GM20000 (cell line): ENCODE measurements around the gene OR10A6.
A peak's percentile ranks its signal among the peaks of the same experiment; 100 is the strongest.

Experiments used
- DNase-seq: peaks from one replicate; pipeline ENCODE4 v3.0.0; 2012; ENCODE audit warnings: low spot score
- TF ChIP-seq, protein P1 (sequence below): IDR thresholded peaks from 2 replicates; pipeline ENCODE4 v1.5.1; 2012; ENCODE audit warnings: mild to moderate bottlenecking, control low read depth; ENCODE audit errors: extremely low read depth, missing control alignments

Gene OR10A6

GRCh38 chr11:7893796-7894195 is 37.3 kb downstream of the OR10A6 start:
- DNase-seq = no peak
- TF ChIP-seq, protein P1, sequence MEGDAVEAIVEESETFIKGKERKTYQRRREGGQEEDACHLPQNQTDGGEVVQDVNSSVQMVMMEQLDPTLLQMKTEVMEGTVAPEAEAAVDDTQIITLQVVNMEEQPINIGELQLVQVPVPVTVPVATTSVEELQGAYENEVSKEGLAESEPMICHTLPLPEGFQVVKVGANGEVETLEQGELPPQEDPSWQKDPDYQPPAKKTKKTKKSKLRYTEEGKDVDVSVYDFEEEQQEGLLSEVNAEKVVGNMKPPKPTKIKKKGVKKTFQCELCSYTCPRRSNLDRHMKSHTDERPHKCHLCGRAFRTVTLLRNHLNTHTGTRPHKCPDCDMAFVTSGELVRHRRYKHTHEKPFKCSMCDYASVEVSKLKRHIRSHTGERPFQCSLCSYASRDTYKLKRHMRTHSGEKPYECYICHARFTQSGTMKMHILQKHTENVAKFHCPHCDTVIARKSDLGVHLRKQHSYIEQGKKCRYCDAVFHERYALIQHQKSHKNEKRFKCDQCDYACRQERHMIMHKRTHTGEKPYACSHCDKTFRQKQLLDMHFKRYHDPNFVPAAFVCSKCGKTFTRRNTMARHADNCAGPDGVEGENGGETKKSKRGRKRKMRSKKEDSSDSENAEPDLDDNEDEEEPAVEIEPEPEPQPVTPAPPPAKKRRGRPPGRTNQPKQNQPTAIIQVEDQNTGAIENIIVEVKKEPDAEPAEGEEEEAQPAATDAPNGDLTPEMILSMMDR = no peak

DNA sequence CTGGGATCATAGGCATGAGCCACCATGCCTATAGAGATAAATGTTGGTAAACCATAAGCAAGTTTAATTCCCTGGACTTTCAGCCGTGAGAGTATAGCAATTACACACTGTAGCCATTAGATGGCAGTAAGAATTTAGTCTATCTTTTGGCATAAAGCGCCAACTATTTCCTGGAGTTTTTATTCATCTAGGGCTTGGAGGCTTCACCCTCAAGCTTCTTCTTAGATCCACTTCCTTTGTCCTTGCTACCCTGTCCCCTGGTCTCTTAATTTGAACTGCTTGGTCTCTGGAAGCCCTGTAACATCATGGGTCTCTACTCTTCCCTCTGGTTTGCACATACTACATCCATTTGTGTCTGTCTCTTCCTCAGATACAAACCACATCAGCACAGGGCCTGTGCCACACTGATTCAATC is 38.2 kb downstream of the OR10A6 start:
- TF ChIP-seq, protein P1 = peak; percentile 68
- DNase-seq = peak; percentile 65

DNA sequence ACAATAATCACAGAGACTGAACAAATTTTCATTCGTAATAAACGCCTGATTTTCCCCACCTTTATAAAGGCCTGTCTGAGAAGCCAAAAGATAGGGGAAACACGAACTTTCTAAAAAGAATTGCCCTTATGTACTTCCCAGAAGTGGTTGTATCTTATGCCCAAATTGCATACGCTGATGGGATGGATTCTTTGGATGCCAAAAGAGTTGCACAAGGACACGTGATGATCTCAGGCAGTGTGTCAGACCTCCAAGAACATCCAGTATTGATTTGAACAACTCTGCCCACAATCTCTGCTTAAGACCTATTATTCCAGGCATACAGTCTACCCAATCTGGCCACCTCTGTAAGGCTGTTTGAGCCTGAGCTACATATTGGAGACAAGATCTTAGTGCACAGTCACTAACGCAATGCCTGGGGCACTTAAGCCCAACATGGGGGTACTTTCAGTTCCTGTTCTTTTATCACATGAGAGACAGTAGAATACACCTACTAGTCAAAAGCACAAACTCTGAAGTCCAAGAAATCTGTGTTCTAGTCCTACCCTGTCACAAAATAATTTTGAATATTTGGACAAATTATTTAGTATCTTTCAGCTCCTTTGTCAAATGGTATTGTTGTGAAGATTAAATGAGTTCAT is 38.9 kb downstream of the OR10A6 start:
- TF ChIP-seq, protein P1 = no peak
- no peak for DNase-seq

- no peak for DNase-seq
- TF ChIP-seq, protein P1 = no peak
Measured at GRCh38 chr11:7890417-7891172, 40.5 kb downstream of the OR10A6 start.

DNA sequence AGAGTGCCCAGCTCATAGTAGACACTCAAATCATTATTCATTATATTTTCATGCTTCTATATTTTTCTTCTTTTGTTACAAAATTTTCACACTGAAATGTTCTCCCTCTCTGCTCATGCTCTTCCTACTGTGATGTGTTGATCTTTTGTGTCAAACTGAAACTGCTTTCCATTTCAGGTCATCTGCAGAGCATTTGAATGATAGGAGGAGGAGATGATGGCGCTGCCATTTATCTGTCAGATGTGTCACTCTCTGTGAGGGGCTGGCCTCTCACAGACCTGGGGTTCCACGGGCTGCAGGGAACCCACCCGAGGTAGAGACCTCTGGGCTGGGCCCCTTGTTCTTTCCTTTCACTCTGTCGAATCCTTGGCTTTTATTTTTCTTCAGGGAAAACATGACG is 41.1 kb downstream of the OR10A6 start:
- DNase-seq = peak; percentile 18
- TF ChIP-seq, protein P1 = no peak

GRCh38 chr11:7882860-7883259 is 48.2 kb downstream of the OR10A6 start:
- no peak for DNase-seq
- TF ChIP-seq, protein P1 = no peak
